GM12891 (cell line): ENCODE data around the gene DHRS7.

Source experiments
- PAX5 ChIP-seq: IDR thresholded peaks from 2 replicates; pipeline ENCODE4 v1.6.1; 2011; ENCODE audit warnings: low read length, moderate library complexity, mild to moderate bottlenecking; ENCODE audit not compliant: insufficient read depth, severe bottlenecking
- POLR2A ChIP-seq: IDR thresholded peaks from 2 replicates; pipeline ENCODE4 v1.6.1; 2011; ENCODE audit warnings: low read depth, low read length, control low read depth
- POLR2AphosphoS5 ChIP-seq: IDR thresholded peaks from 2 replicates; pipeline ENCODE4 v1.6.1; 2011; ENCODE audit warnings: low read depth, low read length, control low read depth
- POU2F2 ChIP-seq: IDR thresholded peaks from 2 replicates; pipeline ENCODE4 v1.6.1; 2011; ENCODE audit warnings: low read depth, mild to moderate bottlenecking, control low read depth, low read length, moderate library complexity
- SPI1 ChIP-seq: IDR thresholded peaks from 2 replicates; pipeline ENCODE4 v1.6.1; 2011; ENCODE audit warnings: low read depth, low read length, control low read depth
- TAF1 ChIP-seq: IDR thresholded peaks from 2 replicates; pipeline ENCODE4 v1.6.1; 2011; ENCODE audit warnings: low read depth, low read length, control low read depth

DNA sequence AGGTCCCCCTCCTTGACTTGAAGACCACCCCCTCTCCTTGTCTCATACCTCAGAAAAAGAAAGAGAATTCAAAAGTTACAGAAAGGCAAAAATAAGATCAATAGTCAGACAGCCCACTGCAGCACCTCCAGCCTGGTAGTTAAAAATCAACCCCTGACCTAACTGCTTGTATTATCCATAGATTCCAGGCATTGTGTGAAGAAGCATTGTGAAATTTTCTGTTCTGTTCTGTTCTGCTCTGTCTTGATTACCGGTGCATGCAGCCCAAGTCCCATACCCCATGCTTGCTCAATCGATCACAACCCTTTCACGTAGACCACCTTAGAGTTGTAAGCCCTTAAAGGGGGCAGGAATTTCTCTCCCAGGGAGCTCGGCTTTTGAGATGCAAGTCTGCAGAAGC is 5.8 kb upstream of the DHRS7 start:
- TF ChIP-seq POLR2AphosphoS5: no peak
- no peak for TF ChIP-seq TAF1
- no peak for TF ChIP-seq POLR2A
- no peak for TF ChIP-seq SPI1
- TF ChIP-seq PAX5: no peak
- TF ChIP-seq POU2F2: no peak
